GM08714 (cell line): ENCODE data around the gene AGAP1.

ENCODE experiments used
- H3K4me3 ChIP-seq: fragments of 200-500 bp; sonication (Bioruptor generic); 2 replicates; pipeline ENCODE4 v1.5.1; 2014; ENCODE audit warnings: mild to moderate bottlenecking, low read length, inconsistent platforms
- ZNF274 ChIP-seq: IDR thresholded peaks from 2 replicates; pipeline ENCODE4 v1.6.1; 2012; ENCODE audit warnings: mild to moderate bottlenecking, low read depth, low read length

The AGAP1 gene

GRCh38 chr2:235553291-235553690 lies 59.4 kb downstream of the AGAP1 start:
- no peak for TF ChIP-seq ZNF274
- no peak overlapping the region for H3K4me3 ChIP-seq

- no peak overlapping the region for H3K4me3 ChIP-seq
- no peak for TF ChIP-seq ZNF274
These were observed 59.9 kb downstream of the AGAP1 start for GRCh38 chr2:235553696-235554100.

- no peak for TF ChIP-seq ZNF274
- no peak overlapping the region for H3K4me3 ChIP-seq
These were observed 60.5 kb downstream of the AGAP1 start for GRCh38 chr2:235554385-235554784.

GRCh38 chr2:235554936-235555335 lies 61.1 kb downstream of the AGAP1 start:
- TF ChIP-seq ZNF274: no peak
- no peak overlapping the region for H3K4me3 ChIP-seq

GRCh38 chr2:235555371-235555770 lies 61.5 kb downstream of the AGAP1 start:
- H3K4me3 ChIP-seq: no peak overlapping the region
- no peak for TF ChIP-seq ZNF274

- H3K4me3 ChIP-seq: no peak overlapping the region
- TF ChIP-seq ZNF274: no peak
These were observed 62.2 kb downstream of the AGAP1 start for GRCh38 chr2:235556086-235556485.

GRCh38 chr2:235556901-235557300 lies 63.1 kb downstream of the AGAP1 start:
- TF ChIP-seq ZNF274: no peak
- no peak overlapping the region for H3K4me3 ChIP-seq

GRCh38 chr2:235557903-235558302 lies 64.1 kb downstream of the AGAP1 start:
- H3K4me3 ChIP-seq: no peak overlapping the region

GRCh38 chr2:235558572-235558971 lies 64.7 kb downstream of the AGAP1 start:
- no peak overlapping the region for H3K4me3 ChIP-seq
- TF ChIP-seq ZNF274: no peak

More at GRCh38 chr2:235557903-235558302, 64.1 kb downstream of the AGAP1 start:
- no peak for TF ChIP-seq ZNF274

- no peak overlapping the region for H3K4me3 ChIP-seq
- no peak for TF ChIP-seq ZNF274
These were observed 66.5 kb downstream of the AGAP1 start for GRCh38 chr2:235560345-235560744.

- TF ChIP-seq ZNF274: no peak
- H3K4me3 ChIP-seq: no peak overlapping the region
These were observed 67.6 kb downstream of the AGAP1 start for GRCh38 chr2:235561450-235561849.

- H3K4me3 ChIP-seq: no peak overlapping the region
- TF ChIP-seq ZNF274: no peak
These were observed 68.4 kb downstream of the AGAP1 start for GRCh38 chr2:235562065-235562747.

- TF ChIP-seq ZNF274: no peak
- H3K4me3 ChIP-seq: no peak overlapping the region
These were observed 69.4 kb downstream of the AGAP1 start for GRCh38 chr2:235563056-235563910.

- TF ChIP-seq ZNF274: no peak
- H3K4me3 ChIP-seq: no peak overlapping the region
These were observed 70.2 kb downstream of the AGAP1 start for GRCh38 chr2:235564066-235564465.

- no peak for TF ChIP-seq ZNF274
- no peak overlapping the region for H3K4me3 ChIP-seq
These were observed 71.2 kb downstream of the AGAP1 start for GRCh38 chr2:235564884-235565530.

- TF ChIP-seq ZNF274: no peak
- H3K4me3 ChIP-seq: no peak overlapping the region
These were observed 72.6 kb downstream of the AGAP1 start for GRCh38 chr2:235566415-235566814.
